Hematopoietic multipotent progenitor cell treated with erythropoietin and hydrocortisone succinate and interleukin-3 and kit ligand, for 15 days (in vitro differentiated cells): ENCODE results near the gene PCDHA4.
"Not testable (repeated sequence)": the region's sequence is repeated elsewhere in the genome, so short reads cannot be mapped to it uniquely, and the experiment has no call there.

Source experiments
- DNase-seq: peaks from one replicate; pipeline ENCODE4 v3.0.0-alpha.2; 2015; ENCODE audit warnings: low spot score

Gene PCDHA4

GRCh38 chr5:140821375-140822280 is 14.8 kb downstream of the PCDHA4 start, which contains the start of gene PCDHA5:
TSS of gene PCDHA5 (plus strand) at chr5:140821613.
- DNase-seq, result no peak

DNA sequence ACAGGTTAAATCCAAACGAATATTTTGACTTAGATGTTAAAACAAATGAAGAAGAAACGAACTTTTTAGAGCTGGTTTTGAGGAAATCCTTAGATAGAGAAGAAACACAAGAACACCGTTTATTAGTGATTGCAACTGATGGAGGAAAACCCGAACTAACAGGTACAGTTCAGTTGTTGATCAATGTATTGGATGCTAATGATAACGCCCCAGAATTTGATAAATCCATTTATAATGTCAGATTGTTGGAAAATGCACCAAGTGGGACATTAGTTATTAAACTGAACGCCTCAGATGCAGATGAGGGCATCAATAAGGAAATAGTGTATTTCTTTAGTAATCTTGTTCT is 15.4 kb downstream of the PCDHA4 start:
- DNase-seq, result no peak

GRCh38 chr5:140822969-140823368 is 16.1 kb downstream of the PCDHA4 start:
- not testable (repeated sequence) for DNase-seq

DNA sequence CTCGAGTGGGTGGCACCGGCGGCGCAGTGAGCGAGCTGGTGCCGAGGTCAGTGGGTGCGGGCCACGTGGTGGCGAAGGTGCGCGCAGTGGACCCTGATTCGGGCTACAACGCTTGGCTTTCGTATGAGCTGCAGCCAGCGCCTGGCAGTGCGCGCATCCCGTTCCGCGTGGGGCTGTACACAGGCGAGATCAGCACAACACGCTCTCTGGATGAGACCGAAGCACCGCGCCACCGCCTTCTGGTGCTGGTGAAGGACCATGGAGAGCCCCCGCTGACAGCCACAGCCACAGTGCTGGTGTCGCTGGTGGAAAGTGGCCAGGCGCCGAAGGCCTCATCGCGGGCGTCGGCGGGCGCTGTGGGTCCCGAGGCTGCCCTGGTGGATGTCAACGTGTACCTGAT is 16.6 kb downstream of the PCDHA4 start:
- DNase-seq, result no peak

GRCh38 chr5:140827704-140828361 is 21.0 kb downstream of the PCDHA4 start, which contains the start of gene PCDHA6:
TSS of gene PCDHA6 (plus strand) at chr5:140827960. CDS start at chr5:140828092, 132 bp downstream.
- no peak for DNase-seq

DNA sequence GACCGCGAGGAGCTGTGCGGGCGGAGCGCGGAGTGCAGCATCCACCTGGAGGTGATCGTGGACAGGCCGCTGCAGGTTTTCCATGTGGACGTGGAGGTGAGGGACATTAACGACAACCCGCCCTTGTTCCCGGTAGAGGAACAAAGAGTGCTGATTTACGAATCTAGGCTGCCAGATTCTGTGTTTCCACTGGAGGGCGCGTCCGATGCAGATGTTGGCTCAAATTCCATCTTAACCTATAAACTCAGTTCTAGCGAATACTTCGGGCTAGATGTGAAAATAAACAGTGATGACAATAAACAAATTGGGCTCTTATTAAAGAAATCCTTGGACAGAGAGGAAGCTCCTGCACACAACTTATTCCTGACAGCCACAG is 21.5 kb downstream of the PCDHA4 start:
- no peak for DNase-seq

GRCh38 chr5:140829511-140830501 is 22.9 kb downstream of the PCDHA4 start:
- not testable (repeated sequence) for DNase-seq

DNA sequence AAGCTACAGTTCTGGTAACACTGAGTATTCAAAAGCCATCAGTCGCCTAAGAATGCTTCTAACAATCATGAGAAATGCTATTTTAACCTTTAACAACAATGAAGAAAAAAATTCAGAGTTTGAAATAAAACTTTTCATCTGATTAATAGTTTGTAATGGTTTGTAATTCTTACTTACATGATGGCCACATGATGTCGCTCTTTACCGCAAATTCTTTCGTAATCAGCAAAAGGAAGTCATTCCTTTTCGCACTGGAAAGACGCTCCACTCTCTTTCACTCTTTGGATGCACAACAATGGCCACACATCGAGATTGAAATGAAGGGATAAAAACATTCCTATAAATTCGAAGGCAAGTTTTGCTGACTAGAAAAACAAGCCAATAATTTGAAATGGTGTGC is 27.1 kb downstream of the PCDHA4 start, which contains the start of gene PCDHA7:
TSS of gene PCDHA7 (plus strand) at position 277 of the 400 bp plus-strand sequence. CDS start at position 392, 115 bp downstream.
- no peak for DNase-seq

- not testable (repeated sequence) for DNase-seq
Measured at GRCh38 chr5:140834439-140835008, 27.7 kb downstream of the PCDHA4 start.

- DNase-seq, result no peak
Measured at GRCh38 chr5:140835622-140836510, 29.0 kb downstream of the PCDHA4 start.

GRCh38 chr5:140840978-140841962 is 34.4 kb downstream of the PCDHA4 start, which contains the start of gene PCDHA8:
TSS of gene PCDHA8 (plus strand) at chr5:140841187. CDS start at chr5:140841322, 135 bp downstream.
- no peak for DNase-seq

DNA sequence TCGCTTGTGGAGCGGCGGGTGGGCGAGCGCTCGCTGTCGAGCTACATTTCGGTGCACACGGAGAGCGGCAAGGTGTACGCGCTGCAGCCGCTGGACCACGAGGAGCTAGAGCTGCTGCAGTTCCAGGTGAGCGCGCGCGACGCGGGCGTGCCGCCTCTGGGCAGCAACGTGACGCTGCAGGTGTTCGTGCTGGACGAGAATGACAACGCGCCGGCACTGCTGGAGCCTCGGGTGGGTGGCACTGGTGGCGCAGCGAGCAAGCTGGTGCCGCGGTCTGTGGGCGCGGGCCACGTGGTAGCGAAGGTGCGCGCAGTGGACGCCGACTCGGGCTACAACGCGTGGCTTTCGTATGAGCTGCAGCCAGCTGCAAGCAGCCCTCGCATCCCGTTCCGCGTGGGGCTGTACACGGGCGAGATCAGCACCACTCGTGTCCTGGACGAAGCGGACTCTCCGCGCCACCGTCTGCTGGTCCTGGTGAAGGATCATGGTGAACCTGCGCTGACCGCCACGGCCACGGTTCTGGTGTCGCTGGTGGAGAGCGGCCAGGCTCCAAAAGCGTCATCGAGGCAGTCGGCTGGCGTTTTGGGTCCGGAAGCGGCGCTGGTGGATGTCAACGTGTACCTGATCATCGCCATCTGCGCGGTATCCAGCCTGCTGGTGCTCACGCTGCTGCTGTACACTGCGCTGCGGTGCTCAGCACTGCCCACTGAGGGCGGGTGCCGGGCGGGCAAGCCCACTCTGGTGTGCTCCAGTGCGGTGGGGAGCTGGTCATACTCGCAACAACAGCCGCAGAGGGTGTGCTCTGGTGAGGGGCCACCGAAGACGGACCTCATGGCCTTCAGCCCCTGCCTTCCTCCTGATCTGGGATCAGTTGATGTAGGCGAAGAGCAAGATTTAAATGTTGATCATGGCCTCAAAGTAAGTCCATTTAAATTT is 36.2 kb downstream of the PCDHA4 start:
- no peak for DNase-seq

DNA sequence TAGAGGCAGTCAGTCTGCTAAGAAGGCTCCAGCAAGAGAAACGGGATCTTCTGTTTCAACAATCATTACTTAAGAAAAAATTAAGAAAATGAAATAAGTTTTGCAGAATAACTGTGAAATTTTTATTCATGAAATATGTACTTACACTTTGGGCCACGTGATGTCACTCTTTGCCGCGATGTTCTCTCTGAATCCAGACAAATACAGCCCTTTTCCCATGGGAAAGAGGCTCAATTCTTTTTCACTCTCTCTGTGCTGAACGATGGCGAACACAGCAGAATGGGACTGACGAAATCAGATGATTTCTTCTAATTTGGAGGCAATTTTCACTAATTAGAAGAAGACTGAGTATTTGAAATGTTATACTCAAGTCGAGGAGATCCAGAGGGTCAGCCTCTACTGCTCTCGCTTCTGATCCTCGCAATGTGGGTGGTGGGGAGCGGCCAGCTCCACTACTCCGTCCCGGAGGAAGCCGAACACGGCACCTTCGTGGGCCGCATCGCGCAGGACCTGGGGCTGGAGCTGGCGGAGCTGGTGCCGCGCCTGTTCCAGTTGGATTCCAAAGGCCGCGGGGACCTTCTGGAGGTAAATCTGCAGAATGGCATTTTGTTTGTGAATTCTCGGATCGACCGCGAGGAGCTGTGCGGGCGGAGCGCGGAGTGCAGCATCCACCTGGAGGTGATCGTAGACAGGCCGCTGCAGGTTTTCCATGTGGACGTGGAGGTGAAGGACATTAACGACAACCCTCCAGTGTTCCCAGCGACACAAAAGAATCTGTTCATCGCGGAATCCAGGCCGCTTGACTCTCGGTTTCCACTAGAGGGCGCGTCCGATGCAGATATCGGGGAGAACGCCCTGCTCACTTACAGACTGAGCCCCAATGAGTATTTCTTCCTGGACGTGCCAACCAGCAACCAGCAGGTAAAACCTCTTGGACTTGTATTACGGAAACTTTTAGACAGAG is 41.6 kb downstream of the PCDHA4 start, which contains the start of gene PCDHA9:
TSS of gene PCDHA9 (plus strand) at position 244 of the 964 bp plus-strand sequence. CDS start at position 358, 114 bp downstream.
- not testable (repeated sequence) for DNase-seq

DNA sequence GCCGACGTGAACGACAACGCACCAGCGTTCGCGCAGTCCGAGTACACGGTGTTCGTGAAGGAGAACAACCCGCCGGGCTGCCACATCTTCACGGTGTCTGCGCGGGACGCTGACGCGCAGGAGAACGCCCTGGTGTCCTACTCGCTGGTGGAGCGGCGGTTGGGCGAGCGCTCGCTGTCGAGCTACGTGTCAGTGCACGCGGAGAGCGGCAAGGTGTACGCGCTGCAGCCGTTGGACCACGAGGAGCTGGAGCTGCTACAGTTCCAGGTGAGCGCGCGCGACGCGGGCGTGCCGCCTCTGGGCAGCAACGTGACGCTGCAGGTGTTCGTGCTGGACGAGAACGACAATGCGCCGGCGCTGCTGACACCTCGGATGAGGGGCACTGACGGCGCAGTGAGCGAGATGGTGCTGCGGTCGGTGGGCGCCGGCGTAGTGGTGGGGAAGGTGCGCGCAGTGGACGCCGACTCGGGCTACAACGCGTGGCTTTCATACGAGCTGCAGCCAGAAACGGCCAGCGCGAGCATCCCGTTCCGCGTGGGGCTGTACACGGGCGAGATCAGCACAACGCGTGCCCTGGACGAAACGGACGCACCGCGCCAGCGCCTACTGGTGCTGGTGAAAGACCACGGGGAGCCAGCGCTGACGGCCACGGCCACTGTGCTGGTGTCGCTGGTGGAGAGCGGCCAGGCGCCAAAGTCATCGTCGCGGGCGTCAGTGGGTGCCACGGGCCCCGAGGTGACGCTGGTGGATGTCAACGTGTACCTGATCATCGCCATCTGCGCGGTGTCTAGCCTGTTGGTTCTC is 43.2 kb downstream of the PCDHA4 start:
- not testable (repeated sequence) for DNase-seq

DNA sequence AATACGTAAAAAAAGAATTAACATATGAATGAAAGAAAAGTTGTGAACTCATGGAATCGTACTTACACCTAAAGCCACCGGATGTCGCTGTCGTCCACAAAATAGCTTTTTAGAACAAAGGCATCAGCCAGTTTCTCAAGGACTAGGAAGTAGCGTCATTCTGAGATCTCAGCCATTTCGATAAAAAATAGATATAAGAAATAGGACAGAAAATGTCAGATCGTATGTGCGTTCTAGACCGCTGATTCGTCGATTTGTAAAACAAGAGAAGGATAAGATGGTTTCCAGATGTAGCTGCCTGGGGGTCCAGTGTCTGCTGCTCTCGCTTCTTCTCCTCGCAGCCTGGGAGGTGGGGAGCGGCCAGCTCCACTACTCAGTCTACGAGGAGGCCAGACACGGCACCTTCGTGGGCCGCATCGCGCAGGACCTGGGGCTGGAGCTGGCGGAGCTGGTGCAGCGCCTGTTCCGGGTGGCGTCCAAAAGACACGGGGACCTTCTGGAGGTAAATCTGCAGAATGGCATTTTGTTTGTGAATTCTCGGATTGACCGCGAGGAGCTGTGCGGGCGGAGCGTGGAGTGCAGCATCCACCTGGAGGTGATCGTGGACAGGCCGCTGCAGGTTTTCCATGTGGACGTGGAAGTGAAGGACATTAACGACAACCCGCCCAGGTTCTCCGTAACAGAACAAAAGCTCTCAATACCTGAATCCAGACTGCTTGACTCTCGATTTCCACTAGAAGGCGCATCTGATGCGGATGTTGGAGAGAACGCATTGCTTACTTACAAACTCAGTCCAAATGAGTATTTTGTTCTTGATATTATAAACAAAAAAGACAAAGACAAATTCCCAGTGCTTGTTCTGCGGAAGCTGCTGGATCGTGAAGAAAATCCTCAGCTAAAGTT is 49.2 kb downstream of the PCDHA4 start, which contains the start of gene PCDHA10:
TSS of gene PCDHA10 (plus strand) at position 126 of the 903 bp plus-strand sequence. CDS start at position 278, 152 bp downstream.
- no peak for DNase-seq
